Measurements from ENCODE around the gene BEND6. TPM values are rescaled to one million over a fixed set of nuclear protein-coding genes. Genes with fewer than 3 reads are reported as not detected.

BEND6 gene
- total RNA-seq, 2 donors from 2014 or later = 0.32 to 0.61 TPM

DNA sequence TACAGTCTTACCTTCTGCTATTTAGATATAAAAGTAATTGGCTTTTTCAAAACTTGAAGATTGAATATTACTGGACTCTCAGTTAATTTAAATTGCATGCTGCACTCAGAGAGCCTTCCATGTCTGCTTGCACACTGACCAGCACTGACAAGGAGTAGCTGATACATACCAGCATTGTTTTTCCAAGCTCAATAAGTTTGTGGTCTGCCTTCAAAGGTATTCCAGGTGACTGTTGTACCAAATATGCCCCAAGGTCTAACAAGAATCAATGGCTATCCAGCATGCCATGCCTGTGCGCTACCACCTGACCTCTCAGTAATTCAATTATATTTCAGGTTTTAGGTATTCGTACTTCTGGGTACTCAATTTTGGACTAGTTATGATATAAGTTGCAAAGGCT is 30.0 kb downstream of the BEND6 start:
- Histone ChIP-seq H3K9me3 (no peaks in the 10 kb centered on the region), H3K36me3 (no peaks in the 10 kb centered on the region), H3K4me3 (no peak overlapping the region), H3K9ac (ENCODE audit: low read depth in 2 of 2, low read length in 2 of 2) (no peak overlapping the region), H3K4me1 (no peaks in the 10 kb centered on the region), H3K27ac (no peak overlapping the region), H3K27me3 (no peaks in the 10 kb centered on the region)
- TF ChIP-seq, protein P1, sequence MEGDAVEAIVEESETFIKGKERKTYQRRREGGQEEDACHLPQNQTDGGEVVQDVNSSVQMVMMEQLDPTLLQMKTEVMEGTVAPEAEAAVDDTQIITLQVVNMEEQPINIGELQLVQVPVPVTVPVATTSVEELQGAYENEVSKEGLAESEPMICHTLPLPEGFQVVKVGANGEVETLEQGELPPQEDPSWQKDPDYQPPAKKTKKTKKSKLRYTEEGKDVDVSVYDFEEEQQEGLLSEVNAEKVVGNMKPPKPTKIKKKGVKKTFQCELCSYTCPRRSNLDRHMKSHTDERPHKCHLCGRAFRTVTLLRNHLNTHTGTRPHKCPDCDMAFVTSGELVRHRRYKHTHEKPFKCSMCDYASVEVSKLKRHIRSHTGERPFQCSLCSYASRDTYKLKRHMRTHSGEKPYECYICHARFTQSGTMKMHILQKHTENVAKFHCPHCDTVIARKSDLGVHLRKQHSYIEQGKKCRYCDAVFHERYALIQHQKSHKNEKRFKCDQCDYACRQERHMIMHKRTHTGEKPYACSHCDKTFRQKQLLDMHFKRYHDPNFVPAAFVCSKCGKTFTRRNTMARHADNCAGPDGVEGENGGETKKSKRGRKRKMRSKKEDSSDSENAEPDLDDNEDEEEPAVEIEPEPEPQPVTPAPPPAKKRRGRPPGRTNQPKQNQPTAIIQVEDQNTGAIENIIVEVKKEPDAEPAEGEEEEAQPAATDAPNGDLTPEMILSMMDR (IDR thresholded peaks at IDR 0.05) = no peak
- DNase-seq = no peak
- intact Hi-C loops (cut with DNase I) = no loop called here

DNA sequence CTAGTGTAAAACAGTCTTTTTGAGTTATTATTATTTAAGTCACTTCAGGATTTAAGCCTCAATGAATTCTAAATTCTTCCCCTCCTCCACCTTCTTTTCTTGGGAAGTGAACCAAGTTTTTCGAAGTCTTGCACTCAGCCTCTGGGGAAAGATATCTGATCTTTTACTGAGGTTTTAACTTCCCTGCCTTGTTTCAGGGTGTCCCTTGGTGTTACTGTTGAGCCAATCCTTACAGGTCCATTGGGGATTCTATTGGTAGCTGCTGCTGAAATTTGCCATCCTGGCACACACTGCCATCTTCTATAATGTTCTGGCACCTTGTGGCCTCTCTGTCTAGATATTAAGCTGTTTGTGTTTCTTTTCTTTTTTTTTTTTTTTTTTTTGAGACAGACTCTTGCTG is 31.7 kb downstream of the BEND6 start:
- Histone ChIP-seq H3K4me1 (no peaks in the 10 kb centered on the region), H3K36me3 (no peaks in the 10 kb centered on the region), H3K27me3 (no peaks in the 10 kb centered on the region), H3K4me3 (no peak overlapping the region), H3K27ac (no peak overlapping the region), H3K9me3 (no peaks in the 10 kb centered on the region), H3K9ac (ENCODE audit: low read depth in 2 of 2, low read length in 2 of 2) (no peak overlapping the region)
- intact Hi-C loops (cut with DNase I) = no loop called here
- TF ChIP-seq, protein P1 (IDR thresholded peaks at IDR 0.05) = no peak
- no peak for DNase-seq

DNA sequence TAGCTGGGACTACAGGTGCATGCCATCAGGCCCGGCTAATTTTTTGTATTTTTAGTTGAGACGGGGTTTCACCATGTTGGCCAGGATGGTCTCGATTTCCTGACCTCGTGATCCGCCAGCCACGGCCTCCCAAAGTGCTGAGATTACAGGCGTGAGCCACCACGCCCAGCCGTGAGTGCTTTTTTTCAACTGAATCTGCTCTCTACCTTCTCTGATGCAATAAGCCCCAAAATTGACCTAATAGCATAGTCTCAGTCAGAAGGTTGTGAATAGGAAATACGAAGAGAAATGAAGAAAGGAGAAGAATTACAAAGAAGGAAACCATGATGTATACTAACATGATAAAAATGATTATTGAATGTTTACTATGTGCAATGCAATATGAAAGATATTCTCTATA is 33.2 kb downstream of the BEND6 start:
- H3K9me3 ChIP-seq = no peaks in the 10 kb centered on the region
- TF ChIP-seq, protein P1 (IDR thresholded peaks at IDR 0.05) = no peak
- intact Hi-C loops (cut with DNase I) = no loop called here
- no peak overlapping the region for H3K9ac ChIP-seq (ENCODE audit: low read depth in 2 of 2, low read length in 2 of 2)
- no peak overlapping the region for H3K4me3 ChIP-seq
- no peak overlapping the region for H3K27ac ChIP-seq
- H3K27me3 ChIP-seq = no peaks in the 10 kb centered on the region
- H3K36me3 ChIP-seq = no peaks in the 10 kb centered on the region
- no peaks in the 10 kb centered on the region for H3K4me1 ChIP-seq
- DNase-seq = no peak

DNA sequence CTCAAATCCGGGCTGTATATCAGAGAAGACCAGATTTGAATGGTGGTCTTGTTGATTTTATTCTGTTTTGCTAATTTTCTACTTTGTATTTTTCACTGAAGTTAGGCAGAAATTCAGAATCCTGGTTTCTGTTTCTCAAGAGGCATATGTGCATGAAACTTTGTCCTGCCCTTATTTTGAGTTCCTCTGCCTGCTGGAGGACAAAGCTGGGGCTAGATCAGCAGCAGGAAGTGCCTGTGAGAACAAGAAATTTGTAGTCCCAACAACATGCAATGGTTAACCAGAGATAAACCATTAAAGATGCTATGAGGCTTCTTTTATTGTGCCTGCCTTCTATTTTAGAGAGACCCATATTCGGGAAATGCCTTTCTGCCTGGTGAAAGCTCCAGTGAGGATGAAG is 37.1 kb downstream of the BEND6 start:
- TF ChIP-seq, protein P1 (IDR thresholded peaks at IDR 0.05) = no peak
- H3K9me3 ChIP-seq = no peaks in the 10 kb centered on the region
- H3K27me3 ChIP-seq = no peaks in the 10 kb centered on the region
- no peak overlapping the region for H3K9ac ChIP-seq (ENCODE audit: low read depth in 2 of 2, low read length in 2 of 2)
- no peaks in the 10 kb centered on the region for H3K36me3 ChIP-seq
- no peak overlapping the region for H3K27ac ChIP-seq
- DNase-seq = no peak
- intact Hi-C loops (cut with DNase I) = no loop called here
- no peaks in the 10 kb centered on the region for H3K4me1 ChIP-seq
- H3K4me3 ChIP-seq = no peak overlapping the region

DNA sequence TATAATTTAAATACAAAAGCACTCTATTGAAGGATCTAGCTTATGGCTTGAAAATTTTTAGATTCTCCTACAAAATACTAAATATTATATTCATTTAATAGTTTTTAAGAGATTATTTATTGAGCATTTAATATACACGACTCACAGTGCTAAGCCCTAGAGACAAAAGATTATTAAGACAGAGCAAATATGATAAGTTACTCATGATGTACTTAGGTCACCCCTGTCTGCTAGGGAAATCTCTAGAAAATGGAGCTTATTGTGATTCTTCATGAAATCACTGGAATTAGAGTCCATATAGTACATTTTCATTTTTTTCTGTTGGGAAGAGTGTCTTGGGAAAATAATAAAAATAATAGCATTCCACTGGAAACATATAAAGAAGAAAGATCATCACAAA is 37.8 kb downstream of the BEND6 start:
- H3K27ac ChIP-seq = no peak overlapping the region
- no peak overlapping the region for H3K9ac ChIP-seq (ENCODE audit: low read depth in 2 of 2, low read length in 2 of 2)
- no peak for DNase-seq
- intact Hi-C loops (cut with DNase I) = no loop called here
- no peaks in the 10 kb centered on the region for H3K36me3 ChIP-seq
- H3K9me3 ChIP-seq = no peaks in the 10 kb centered on the region
- no peaks in the 10 kb centered on the region for H3K27me3 ChIP-seq
- no peak overlapping the region for H3K4me3 ChIP-seq
- H3K4me1 ChIP-seq = no peaks in the 10 kb centered on the region
- TF ChIP-seq, protein P1 (IDR thresholded peaks at IDR 0.05) = no peak

Data from colonic mucosa (tissue), 4 donors.